Endometrium (tissue), 2 donors: ENCODE results near the gene ANKDD1A.

ENCODE experiments used
- FAIRE-seq: peaks from 2 replicates; lab custom pipeline; 2012; peaks lifted over from hg19 to GRCh38; lab: Jason Lieb, UNC
- donor health status: control.
- donor health status: control.

Gene ANKDD1A

GRCh38 chr15:64925335-64926330 lies 13.9 kb downstream of the ANKDD1A start:
- FAIRE-seq = no peak

GRCh38 chr15:64926661-64927060 lies 15.0 kb downstream of the ANKDD1A start:
- no peak for FAIRE-seq

- FAIRE-seq = no peak
These were observed 17.0 kb downstream of the ANKDD1A start for GRCh38 chr15:64928626-64929220.

- no peak for FAIRE-seq
These were observed 18.4 kb downstream of the ANKDD1A start for GRCh38 chr15:64930019-64930652.

- no peak for FAIRE-seq
These were observed 19.2 kb downstream of the ANKDD1A start for GRCh38 chr15:64930778-64931371.

- no peak for FAIRE-seq
These were observed 19.7 kb downstream of the ANKDD1A start for GRCh38 chr15:64931381-64931780.

GRCh38 chr15:64934023-64934422 lies 22.3 kb downstream of the ANKDD1A start:
- FAIRE-seq = no peak

- no peak for FAIRE-seq
These were observed 26.5 kb downstream of the ANKDD1A start for GRCh38 chr15:64938192-64938591.

GRCh38 chr15:64942356-64942755 lies 30.7 kb downstream of the ANKDD1A start:
- no peak for FAIRE-seq

- FAIRE-seq = no peak
These were observed 32.0 kb downstream of the ANKDD1A start for GRCh38 chr15:64943512-64944225.

GRCh38 chr15:64944961-64945360 lies 33.3 kb downstream of the ANKDD1A start:
- FAIRE-seq = no peak

GRCh38 chr15:64947211-64947610 lies 35.5 kb downstream of the ANKDD1A start:
- no peak for FAIRE-seq

- no peak for FAIRE-seq
These were observed 37.2 kb downstream of the ANKDD1A start for GRCh38 chr15:64948916-64949315.

- FAIRE-seq = no peak
These were observed 37.9 kb downstream of the ANKDD1A start for GRCh38 chr15:64949383-64950186.

GRCh38 chr15:64950888-64951287 lies 39.2 kb downstream of the ANKDD1A start:
- no peak for FAIRE-seq

- FAIRE-seq = no peak
These were observed 40.2 kb downstream of the ANKDD1A start for GRCh38 chr15:64951777-64952418.

GRCh38 chr15:64954395-64954794 lies 42.7 kb downstream of the ANKDD1A start:
- FAIRE-seq = no peak

GRCh38 chr15:64959128-64959527 lies 47.4 kb downstream of the ANKDD1A start:
- FAIRE-seq = no peak

- FAIRE-seq = no peak
These were observed 48.5 kb downstream of the ANKDD1A start for GRCh38 chr15:64960153-64960552.

GRCh38 chr15:64961013-64961412 lies 49.3 kb downstream of the ANKDD1A start:
- FAIRE-seq = no peak
